ENCODE data around the gene PLSCR3. TPM values are rescaled to one million over a fixed set of nuclear protein-coding genes. Genes with fewer than 3 reads are reported as not detected.

PLSCR3 gene
- total and polyA plus RNA-seq, 2 experiments from 2014 or later, result 30.0 to 34.3 TPM

DNA sequence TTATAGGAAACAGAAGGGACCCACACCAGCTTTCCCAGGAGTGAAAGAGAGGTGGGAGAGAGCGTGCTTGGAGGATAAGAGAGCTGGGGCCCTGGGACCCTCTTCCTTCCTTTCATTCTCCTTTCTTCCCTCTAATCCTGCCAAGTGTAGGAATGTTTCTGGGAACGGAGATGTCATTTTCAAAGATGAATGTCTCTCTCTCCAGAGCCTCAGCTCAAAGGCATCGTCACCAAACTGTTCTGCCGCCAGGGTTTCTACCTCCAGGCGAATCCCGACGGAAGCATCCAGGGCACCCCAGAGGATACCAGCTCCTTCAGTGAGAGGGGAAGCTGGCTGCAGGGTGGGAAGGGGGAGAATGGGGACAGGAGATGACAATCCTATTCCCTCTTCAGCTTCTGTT is 46.9 kb upstream of the PLSCR3 start:
- peak overlapping the region; percentile 96 for H3K4me3 Mint-ChIP-seq
- TF ChIP-seq, protein P1, sequence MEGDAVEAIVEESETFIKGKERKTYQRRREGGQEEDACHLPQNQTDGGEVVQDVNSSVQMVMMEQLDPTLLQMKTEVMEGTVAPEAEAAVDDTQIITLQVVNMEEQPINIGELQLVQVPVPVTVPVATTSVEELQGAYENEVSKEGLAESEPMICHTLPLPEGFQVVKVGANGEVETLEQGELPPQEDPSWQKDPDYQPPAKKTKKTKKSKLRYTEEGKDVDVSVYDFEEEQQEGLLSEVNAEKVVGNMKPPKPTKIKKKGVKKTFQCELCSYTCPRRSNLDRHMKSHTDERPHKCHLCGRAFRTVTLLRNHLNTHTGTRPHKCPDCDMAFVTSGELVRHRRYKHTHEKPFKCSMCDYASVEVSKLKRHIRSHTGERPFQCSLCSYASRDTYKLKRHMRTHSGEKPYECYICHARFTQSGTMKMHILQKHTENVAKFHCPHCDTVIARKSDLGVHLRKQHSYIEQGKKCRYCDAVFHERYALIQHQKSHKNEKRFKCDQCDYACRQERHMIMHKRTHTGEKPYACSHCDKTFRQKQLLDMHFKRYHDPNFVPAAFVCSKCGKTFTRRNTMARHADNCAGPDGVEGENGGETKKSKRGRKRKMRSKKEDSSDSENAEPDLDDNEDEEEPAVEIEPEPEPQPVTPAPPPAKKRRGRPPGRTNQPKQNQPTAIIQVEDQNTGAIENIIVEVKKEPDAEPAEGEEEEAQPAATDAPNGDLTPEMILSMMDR (conservative IDR thresholded peaks at IDR 0.05; ENCODE audit: low read depth in 2 of 2), result 0 out of 4 replicates have a peak, but pooled peaks of 1 of the 2 experiments have one; percentile 2
- TF ChIP-seq CREB1 (CRISPR knock-in tag; IDR thresholded peaks at IDR 0.05; ENCODE audit: low read depth) (no peak), ZNF114 (CRISPR knock-in tag; IDR thresholded peaks at IDR 0.05) (no peak)
- peaks cover 37% of the 10 kb centered on the region for H3K4me1 ChIP-seq (ENCODE audit: insufficient read depth)
- peaks cover 50% of the 10 kb centered on the region for H3K27me3 Mint-ChIP-seq (ENCODE audit: insufficient read depth, low read depth, poor library complexity)
- no peak for ATAC-seq
- H4K20me1 ChIP-seq (replicated peaks; ENCODE audit: insufficient read depth), result peaks cover 3% of the 10 kb centered on the region; the same call in 1 of the 2 replicates
- H3K79me2 ChIP-seq (replicated peaks; ENCODE audit: insufficient read depth), result no peaks in the 10 kb centered on the region
- peak overlapping the region; percentile 98 for H3K4me3 ChIP-seq
- no peaks in the 10 kb centered on the region for H3K9me3 Mint-ChIP-seq
- H2AFZ ChIP-seq, result peak overlapping the region; percentile 72; the same call in 1 of the 2 replicates
- no peaks in the 10 kb centered on the region; the same call in 2 of the 3 replicates for H3K36me3 Mint-ChIP-seq (ENCODE audit: low read depth)
- H3F3A ChIP-seq (replicated peaks; ENCODE audit: low read depth), result peaks cover 49% of the 10 kb centered on the region
- peak overlapping the region; percentile 65; the same call in 1 of the 2 replicates for H3K27ac ChIP-seq (ENCODE audit: low read depth)
- peak; percentile 44 for DNase-seq (ENCODE audit: low spot score)
- no peaks in the 10 kb centered on the region for H3K9me2 ChIP-seq (ENCODE audit: insufficient read depth)
- peaks cover 38% of the 10 kb centered on the region for H3K4me1 Mint-ChIP-seq
- H3K4me2 ChIP-seq, result peak overlapping the region; percentile 76
- no peaks in the 10 kb centered on the region for H3K36me3 ChIP-seq (ENCODE audit: insufficient read depth)
- H3K27me3 ChIP-seq (ENCODE audit: insufficient read depth), result peaks cover 48% of the 10 kb centered on the region
- H3K27ac Mint-ChIP-seq, result no peak overlapping the region

DNA sequence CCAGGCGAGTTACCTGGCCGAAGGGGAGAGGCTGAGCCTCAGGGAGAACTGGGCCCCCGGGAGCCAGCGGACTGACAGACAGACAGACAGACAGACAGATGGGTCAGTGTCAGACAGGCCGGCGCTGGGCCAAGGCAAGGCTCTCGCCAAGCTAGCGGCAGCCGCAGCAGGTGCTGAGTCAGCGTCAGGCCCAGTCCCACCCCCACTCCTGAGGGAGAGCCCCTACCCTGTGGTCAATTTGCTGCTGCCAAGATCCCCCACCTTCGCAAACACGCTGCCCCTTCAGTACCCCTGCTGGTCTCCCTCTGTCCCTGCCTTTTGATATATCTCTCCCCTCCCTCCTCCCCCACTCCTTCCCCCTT is 46.5 kb upstream of the PLSCR3 start:
- peak; percentile 3 for ATAC-seq
- H3K79me2 ChIP-seq (replicated peaks; ENCODE audit: insufficient read depth), result no peaks in the 10 kb centered on the region
- peak overlapping the region; percentile 96 for H3K4me3 Mint-ChIP-seq
- no peaks in the 10 kb centered on the region for H3K9me3 Mint-ChIP-seq
- peaks cover 51% of the 10 kb centered on the region for H3K27me3 Mint-ChIP-seq (ENCODE audit: insufficient read depth, low read depth, poor library complexity)
- peak overlapping the region; percentile 95 for H3K27ac ChIP-seq (ENCODE audit: low read depth)
- H3K4me3 ChIP-seq, result peak overlapping the region; percentile 98
- no peaks in the 10 kb centered on the region; the same call in 2 of the 3 replicates for H3K36me3 Mint-ChIP-seq (ENCODE audit: low read depth)
- H3K27me3 ChIP-seq (ENCODE audit: insufficient read depth), result peaks cover 48% of the 10 kb centered on the region
- DNase-seq (ENCODE audit: low spot score), result peak; percentile 71
- TF ChIP-seq NANOG (IDR thresholded peaks at IDR 0.05; ENCODE audit: borderline replicate concordance), result no peak
- TF ChIP-seq, protein P2, sequence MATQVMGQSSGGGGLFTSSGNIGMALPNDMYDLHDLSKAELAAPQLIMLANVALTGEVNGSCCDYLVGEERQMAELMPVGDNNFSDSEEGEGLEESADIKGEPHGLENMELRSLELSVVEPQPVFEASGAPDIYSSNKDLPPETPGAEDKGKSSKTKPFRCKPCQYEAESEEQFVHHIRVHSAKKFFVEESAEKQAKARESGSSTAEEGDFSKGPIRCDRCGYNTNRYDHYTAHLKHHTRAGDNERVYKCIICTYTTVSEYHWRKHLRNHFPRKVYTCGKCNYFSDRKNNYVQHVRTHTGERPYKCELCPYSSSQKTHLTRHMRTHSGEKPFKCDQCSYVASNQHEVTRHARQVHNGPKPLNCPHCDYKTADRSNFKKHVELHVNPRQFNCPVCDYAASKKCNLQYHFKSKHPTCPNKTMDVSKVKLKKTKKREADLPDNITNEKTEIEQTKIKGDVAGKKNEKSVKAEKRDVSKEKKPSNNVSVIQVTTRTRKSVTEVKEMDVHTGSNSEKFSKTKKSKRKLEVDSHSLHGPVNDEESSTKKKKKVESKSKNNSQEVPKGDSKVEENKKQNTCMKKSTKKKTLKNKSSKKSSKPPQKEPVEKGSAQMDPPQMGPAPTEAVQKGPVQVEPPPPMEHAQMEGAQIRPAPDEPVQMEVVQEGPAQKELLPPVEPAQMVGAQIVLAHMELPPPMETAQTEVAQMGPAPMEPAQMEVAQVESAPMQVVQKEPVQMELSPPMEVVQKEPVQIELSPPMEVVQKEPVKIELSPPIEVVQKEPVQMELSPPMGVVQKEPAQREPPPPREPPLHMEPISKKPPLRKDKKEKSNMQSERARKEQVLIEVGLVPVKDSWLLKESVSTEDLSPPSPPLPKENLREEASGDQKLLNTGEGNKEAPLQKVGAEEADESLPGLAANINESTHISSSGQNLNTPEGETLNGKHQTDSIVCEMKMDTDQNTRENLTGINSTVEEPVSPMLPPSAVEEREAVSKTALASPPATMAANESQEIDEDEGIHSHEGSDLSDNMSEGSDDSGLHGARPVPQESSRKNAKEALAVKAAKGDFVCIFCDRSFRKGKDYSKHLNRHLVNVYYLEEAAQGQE (IDR thresholded peaks at IDR 0.05; ENCODE audit: unreplicated experiment), result peak; percentile 14
- peak overlapping the region; percentile 72 for H2AFZ ChIP-seq
- H4K20me1 ChIP-seq (replicated peaks; ENCODE audit: insufficient read depth), result peaks cover 3% of the 10 kb centered on the region; the same call in 1 of the 2 replicates
- peaks cover 52% of the 10 kb centered on the region for H3F3A ChIP-seq (replicated peaks; ENCODE audit: low read depth)
- no peaks in the 10 kb centered on the region for H3K9me2 ChIP-seq (ENCODE audit: insufficient read depth)
- H3K4me1 Mint-ChIP-seq, result peaks cover 36% of the 10 kb centered on the region
- H3K4me2 ChIP-seq, result peak overlapping the region; percentile 76
- peaks cover 33% of the 10 kb centered on the region for H3K4me1 ChIP-seq (ENCODE audit: insufficient read depth)
- peak overlapping the region; percentile 98 for H3K27ac Mint-ChIP-seq
- no peaks in the 10 kb centered on the region for H3K36me3 ChIP-seq (ENCODE audit: insufficient read depth)

Data from GM23338 (cell line).